OCI-LY7 (cell line): ENCODE results near the gene SPRYD7. TPM values are rescaled to one million over a fixed set of nuclear protein-coding genes. Genes with fewer than 3 reads are reported as not detected.

Experiments used
- BruUV-seq: library from RNA; stranded (reverse); fragments of 400-500 nt; replicated peaks from 2 replicates; lab custom pipeline; 2021; lab: Mats Ljungman, UMichigan
- CTCF ChIA-PET: fragments of 300-600 bp; sonication (Branson Sonifier 250); formaldehyde crosslinking; loops from one replicate; lab custom pipeline; 2022; ENCODE audit warnings: antibody characterized with exemption; ENCODE audit not compliant: unreplicated experiment; lab: Charles Lee
- POLR2A ChIA-PET: fragments of 300-600 bp; sonication (Branson Sonifier 250); formaldehyde crosslinking; loops from one replicate; lab custom pipeline; 2022; ENCODE audit warnings: antibody characterized with exemption; lab: Charles Lee
- DNase-seq: peaks from one replicate; pipeline ENCODE4 v3.0.0-alpha.2; 2015; ENCODE audit warnings: low spot score
- H2AFZ ChIP-seq: fragments of 200-600 bp; sonication (generic), shearing (Covaris generic); 2 replicates; pipeline ENCODE4 v1.6.1; 2014; ENCODE audit warnings: mild to moderate bottlenecking, antibody characterized with exemption, low read length, moderate library complexity
- H3K27ac ChIP-seq: fragments of 200-600 bp; sonication (generic); 2 replicates; pipeline ENCODE4 v1.5.1; 2014; ENCODE audit warnings: mixed run types, low read depth, mild to moderate bottlenecking, moderate library complexity, low read length, inconsistent platforms; ENCODE audit not compliant: poor library complexity, severe bottlenecking
- H3K36me3 ChIP-seq: fragments of 200-600 bp; sonication (generic); 2 replicates; pipeline ENCODE4 v1.6.1; 2014; ENCODE audit warnings: mild to moderate bottlenecking, antibody characterized with exemption, low read length, moderate library complexity, mixed read lengths; ENCODE audit not compliant: insufficient read depth
- H3K4me1 ChIP-seq: fragments of 200-600 bp; sonication (generic); 2 replicates; pipeline ENCODE4 v1.5.1; 2014; ENCODE audit warnings: mild to moderate bottlenecking, low read length; ENCODE audit not compliant: insufficient read depth, poor library complexity, severe bottlenecking
- H3K4me2 ChIP-seq: fragments of 200-600 bp; sonication (generic); 2 replicates; pipeline ENCODE4 v1.6.1; 2014; ENCODE audit warnings: mild to moderate bottlenecking, low read length
- H3K4me3 ChIP-seq: fragments of 200-600 bp; sonication (generic); 2 replicates; pipeline ENCODE4 v1.5.1; 2014; ENCODE audit warnings: mild to moderate bottlenecking, low read depth, low read length; ENCODE audit not compliant: poor library complexity, severe bottlenecking
- H3K79me2 ChIP-seq: fragments of 200-600 bp; sonication (generic); 2 replicates; pipeline ENCODE4 v1.6.1; 2016; ENCODE audit warnings: low read depth, mild to moderate bottlenecking, low read length, moderate library complexity, mixed read lengths; ENCODE audit not compliant: insufficient read depth
- H3K9me2 ChIP-seq: fragments of 200-600 bp; sonication (generic); 2 replicates; pipeline ENCODE4 v1.6.1; 2016; ENCODE audit warnings: mild to moderate bottlenecking, low read length, mixed read lengths; ENCODE audit not compliant: insufficient read depth
- H3K9me3 ChIP-seq: fragments of 200-600 bp; sonication (generic); 2 replicates; pipeline ENCODE4 v1.6.1; 2014; ENCODE audit warnings: mild to moderate bottlenecking, mixed run types, low read length, mixed read lengths
- H4K20me1 ChIP-seq: fragments of 200-600 bp; sonication (generic); 2 replicates; pipeline ENCODE4 v1.6.1; 2014; ENCODE audit warnings: mild to moderate bottlenecking, antibody characterized with exemption, low read length, moderate library complexity, mixed read lengths; ENCODE audit not compliant: insufficient read depth
- CTCF ChIP-seq: fragments of 200-600 bp; sonication (generic); conservative IDR thresholded peaks from 2 replicates; pipeline ENCODE4 v1.5.1; 2014; ENCODE audit warnings: mild to moderate bottlenecking, antibody characterized with exemption, low read length, moderate library complexity, mixed read lengths
- EZH2phosphoT487 ChIP-seq: fragments of 200-600 bp; sonication (generic); IDR thresholded peaks from 2 replicates; pipeline ENCODE4 v1.6.1; 2018; ENCODE audit warnings: low read depth, borderline replicate concordance, mild to moderate bottlenecking, mixed run types, antibody characterized with exemption, low read length, moderate library complexity, mixed read lengths
- intact Hi-C: fragments of 100-400 bp; cut with micrococcal nuclease; formaldehyde crosslinking; loops from one replicate; pipeline ENCODE4 v1.10.0; 2022; ENCODE audit not compliant: unreplicated experiment
- total RNA-seq, 2 experiments: library from RNA; depleted of rRNA in 1 of 2; stranded (reverse); fragments of >200 nt in 1 of 2; shearing (Covaris generic) in 1 of 2; gene quantifications; 2 replicates each; pipeline ENCODE4 v1.2.3, GENCODE V29; 2014 to 2022

Gene SPRYD7
- total RNA-seq, 2 experiments from 2014 or later = 6.8 to 10.6 TPM

GRCh38 chr13:49932868-49933267 is 3.3 kb downstream of the SPRYD7 start:
- CTCF ChIA-PET = no interaction called here
- peaks cover 19% of the 10 kb centered on the region for H3K36me3 ChIP-seq
- no peaks in the 10 kb centered on the region for H3K9me3 ChIP-seq
- no peak overlapping the region for H3K4me2 ChIP-seq
- H4K20me1 ChIP-seq = no peaks in the 10 kb centered on the region
- BruUV-seq = no TSS peak
- peaks cover 5% of the 10 kb centered on the region; the same call in 1 of the 2 replicates for H3K79me2 ChIP-seq
- H3K4me3 ChIP-seq = no peak overlapping the region
- POLR2A ChIA-PET = interaction anchor here (0.6 kb wide), 1 partner anchor 66 kb away, joined by 3 read pairs; no protein-coding TSS in a partner anchor
- no peak overlapping the region for H2AFZ ChIP-seq
- H3K4me1 ChIP-seq = peaks cover 15% of the 10 kb centered on the region
- no peak for TF ChIP-seq EZH2phosphoT487
- TF ChIP-seq CTCF = no peak
- no peak for DNase-seq
- no peak overlapping the region for H3K27ac ChIP-seq
- H3K9me2 ChIP-seq = no peaks in the 10 kb centered on the region
- intact Hi-C loops = no loop called here

DNA sequence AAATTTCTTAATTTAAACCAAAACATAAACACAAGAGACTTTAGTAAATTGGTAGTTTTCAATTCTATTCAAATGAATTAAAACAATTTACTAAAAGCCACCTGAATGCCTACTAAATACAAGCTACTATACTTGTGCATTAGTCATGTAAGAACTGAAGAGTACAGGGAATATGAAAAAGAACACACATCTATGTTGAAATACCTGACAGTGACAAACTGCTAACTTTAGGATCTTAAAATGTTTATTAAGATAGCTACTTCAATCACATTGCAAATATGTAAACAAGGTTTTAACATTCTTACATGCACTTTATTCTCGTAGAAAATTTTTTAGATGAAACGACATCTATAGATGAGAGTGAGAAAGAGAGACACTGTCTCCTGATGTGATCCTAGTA is 4.1 kb downstream of the SPRYD7 start:
- no TSS peak for BruUV-seq
- ChIA-PET POLR2A (no interaction called here), CTCF (no interaction called here)
- no peak for DNase-seq
- peaks cover 26% of the 10 kb centered on the region for H3K36me3 ChIP-seq
- H3K27ac ChIP-seq = no peak overlapping the region
- intact Hi-C loops = no loop called here
- H4K20me1 ChIP-seq = no peaks in the 10 kb centered on the region
- peaks cover 5% of the 10 kb centered on the region; the same call in 1 of the 2 replicates for H3K79me2 ChIP-seq
- H3K9me3 ChIP-seq = no peaks in the 10 kb centered on the region
- no peak overlapping the region for H3K4me3 ChIP-seq
- H3K4me1 ChIP-seq = peaks cover 7% of the 10 kb centered on the region
- no peak overlapping the region for H3K4me2 ChIP-seq
- no peaks in the 10 kb centered on the region for H3K9me2 ChIP-seq
- TF ChIP-seq EZH2phosphoT487 (no peak), CTCF (no peak)
- H2AFZ ChIP-seq = no peak overlapping the region

GRCh38 chr13:49927755-49928154 is 8.4 kb downstream of the SPRYD7 start:
- POLR2A ChIA-PET = interaction anchor here (0.7 kb wide), 1 partner anchor 10 kb away, joined by 4 read pairs; no protein-coding TSS in a partner anchor
- no peak overlapping the region for H2AFZ ChIP-seq
- BruUV-seq = no TSS peak
- no peak for TF ChIP-seq EZH2phosphoT487
- no peak for TF ChIP-seq CTCF
- H3K36me3 ChIP-seq = peaks cover 47% of the 10 kb centered on the region
- CTCF ChIA-PET = interaction anchor here (0.9 kb wide), 1 partner anchor 8 kb away, joined by 3 read pairs; the partner anchor contains the start of gene SPRYD7
- intact Hi-C loops = no loop called here
- no peaks in the 10 kb centered on the region for H3K79me2 ChIP-seq
- peaks cover 8% of the 10 kb centered on the region for H3K4me1 ChIP-seq
- H3K4me2 ChIP-seq = no peak overlapping the region
- no peaks in the 10 kb centered on the region for H3K9me2 ChIP-seq
- H3K4me3 ChIP-seq = no peak overlapping the region
- H4K20me1 ChIP-seq = no peaks in the 10 kb centered on the region
- H3K27ac ChIP-seq = no peak overlapping the region
- DNase-seq = no peak
- no peaks in the 10 kb centered on the region for H3K9me3 ChIP-seq
